ENCODE data around the gene PLBD2. TPM values are rescaled to one million over a fixed set of nuclear protein-coding genes. Genes with fewer than 3 reads are reported as not detected.

Gene PLBD2
- total RNA-seq, 1 experiment from 2014 or later, result 17.1 TPM

DNA sequence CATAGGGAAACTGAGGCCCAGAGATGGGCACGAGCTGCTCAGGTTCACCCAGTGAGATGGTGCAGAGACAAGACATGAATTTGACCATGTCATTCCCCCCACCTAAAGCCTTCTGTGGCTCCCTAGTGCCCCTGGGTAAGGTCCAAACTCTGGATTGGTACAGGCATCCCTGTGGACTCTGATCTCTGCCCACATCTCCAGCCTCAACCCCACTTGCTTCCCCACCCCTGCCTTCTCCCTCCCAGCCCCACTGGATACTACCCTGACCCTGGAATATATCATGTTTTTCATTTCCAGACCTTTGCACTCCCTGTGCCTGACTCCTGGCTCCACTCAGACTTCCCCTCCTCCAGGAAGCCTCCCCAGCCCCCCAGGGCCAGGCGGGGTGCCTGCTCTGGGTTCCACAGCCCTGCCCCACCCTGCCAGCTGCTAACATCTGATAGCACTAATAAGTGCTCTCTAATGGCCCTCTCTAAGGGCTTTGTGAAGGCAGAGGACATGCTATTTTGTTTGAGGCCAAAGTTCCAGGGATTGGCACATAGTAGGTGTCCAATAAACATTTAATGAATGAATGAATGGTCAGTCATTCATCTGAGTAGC lies 62.7 kb downstream of the PLBD2 start:
- DNase-seq (ENCODE audit: low read depth), result no peak

- DNase-seq (ENCODE audit: low read depth), result peak; percentile 94
Measured at GRCh38 chr12:113422030-113422885, 63.9 kb downstream of the PLBD2 start, which contains the start of gene SDSL. Gene SDSL, plus strand, starts transcription at chr12:113422380. Its CDS starts 5,603 bp downstream, at chr12:113427983.

DNA sequence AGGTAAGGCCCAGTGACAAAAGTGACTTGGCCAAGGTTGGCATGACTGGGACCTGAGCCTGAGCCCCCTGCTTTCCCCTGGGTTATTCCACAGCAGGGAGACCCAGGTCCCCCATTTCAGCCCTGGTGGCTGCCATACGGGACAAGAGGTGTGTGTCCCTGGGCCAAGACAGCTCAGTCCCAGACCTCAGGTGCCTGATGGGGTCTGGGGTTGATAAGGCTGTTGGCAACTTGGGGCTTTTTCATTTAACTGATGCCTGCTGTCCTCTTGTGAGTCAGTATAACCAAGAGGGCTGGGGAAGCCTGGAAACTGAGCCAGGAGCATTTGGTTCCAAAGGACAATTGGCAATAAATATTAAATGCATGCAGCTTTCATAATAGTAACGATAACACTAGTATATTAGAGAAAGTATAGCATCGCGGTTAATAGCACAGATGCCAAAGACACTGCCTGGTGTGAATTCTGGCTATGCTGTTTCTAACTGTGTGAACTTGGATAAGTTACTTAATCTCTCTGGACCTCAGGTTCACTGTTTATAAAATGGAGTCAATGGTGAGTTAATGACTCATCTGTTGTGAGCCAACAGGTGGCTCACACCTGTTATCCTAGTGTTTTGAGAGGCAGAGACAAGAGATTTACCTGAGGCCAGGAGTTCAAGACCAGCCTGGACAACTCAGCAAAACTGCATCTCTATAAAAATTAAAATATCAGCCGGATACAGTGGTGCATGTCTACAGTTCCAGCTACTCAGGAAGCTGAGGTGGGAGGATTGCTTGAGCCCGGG lies 64.7 kb downstream of the PLBD2 start:
- DNase-seq (ENCODE audit: low read depth), result no peak

DNA sequence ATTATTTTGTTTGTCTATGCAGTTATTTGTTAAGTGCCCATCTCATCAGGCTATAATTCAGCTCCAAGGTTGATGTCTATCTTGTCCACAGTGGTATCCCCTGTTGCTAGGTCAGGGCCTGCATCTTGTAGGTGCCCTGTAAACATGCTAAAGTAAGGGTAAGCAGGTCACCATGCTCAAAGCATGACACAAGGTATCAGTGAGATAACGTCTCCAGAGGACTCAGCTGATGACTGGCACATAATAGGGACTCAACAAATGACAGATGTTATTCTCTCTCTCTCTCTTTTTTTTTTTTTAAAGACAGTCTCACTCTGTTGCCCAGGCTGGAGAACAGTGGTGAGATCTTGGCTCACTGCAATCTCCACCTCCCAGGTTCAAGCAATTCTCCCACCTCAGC lies 66.1 kb downstream of the PLBD2 start:
- DNase-seq (ENCODE audit: low read depth), result no peak

GRCh38 chr12:113424915-113425823 lies 66.8 kb downstream of the PLBD2 start:
- DNase-seq (ENCODE audit: low read depth), result peak; percentile 35

DNA sequence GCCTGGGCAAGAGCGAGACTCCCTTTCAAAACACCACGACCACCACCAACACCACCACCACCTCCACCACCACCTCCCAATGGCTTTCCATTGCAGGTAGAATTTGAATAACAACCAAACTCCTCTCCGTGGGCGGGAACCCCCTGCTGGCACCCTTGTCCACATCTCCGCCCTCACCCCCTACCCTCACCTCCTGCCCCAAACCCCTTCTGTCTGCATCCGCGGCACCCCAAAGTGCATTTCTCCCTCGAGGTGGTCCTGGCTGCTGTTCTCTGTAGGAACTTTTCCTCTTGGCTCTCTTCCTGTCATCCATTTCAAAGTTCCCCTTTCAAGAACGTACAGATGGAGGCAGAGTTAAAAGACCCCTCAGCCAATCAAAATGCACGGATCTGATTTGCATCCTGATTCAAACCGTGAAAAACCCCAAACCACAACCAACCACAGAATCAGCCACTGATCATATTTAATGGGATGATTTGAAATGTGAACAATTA lies 67.6 kb downstream of the PLBD2 start:
- no peak for DNase-seq (ENCODE audit: low read depth)

DNA sequence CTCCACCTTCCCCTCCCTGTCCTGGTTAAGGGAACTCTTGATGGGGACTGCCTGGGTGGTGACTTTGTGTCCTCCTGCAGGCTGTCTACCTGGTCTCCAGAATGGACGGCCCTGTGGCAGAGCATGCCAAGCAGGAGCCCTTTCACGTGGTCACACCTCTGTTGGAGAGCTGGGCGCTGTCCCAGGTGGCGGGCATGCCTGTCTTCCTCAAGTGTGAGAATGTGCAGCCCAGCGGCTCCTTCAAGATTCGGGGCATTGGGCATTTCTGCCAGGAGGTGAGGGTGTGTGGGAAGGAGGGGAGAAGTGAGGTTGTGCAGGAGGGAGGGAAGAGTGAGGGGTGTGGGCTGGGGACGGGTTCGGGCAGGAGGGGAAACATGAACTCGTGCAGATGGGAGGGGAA lies 69.5 kb downstream of the PLBD2 start:
- no peak for DNase-seq (ENCODE audit: low read depth)

DNA sequence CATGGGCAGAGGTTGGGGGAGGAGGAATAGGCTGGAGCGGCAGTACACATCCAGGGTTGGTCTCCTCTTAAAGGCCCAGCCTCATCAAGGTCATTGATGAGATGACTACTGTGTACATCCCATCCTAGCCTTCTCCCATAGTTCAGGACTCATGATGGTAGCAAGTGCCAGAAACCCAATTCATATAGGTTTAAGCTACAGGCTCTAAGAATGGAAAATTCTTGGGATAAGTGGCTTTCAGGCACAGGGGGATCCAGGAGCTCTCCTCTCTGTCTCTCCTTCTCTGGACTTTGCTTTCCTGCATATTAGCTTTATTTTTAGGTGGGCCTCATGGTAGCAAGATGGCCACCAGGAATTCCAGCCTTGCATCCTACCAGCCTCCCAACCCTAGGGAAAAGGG lies 70.1 kb downstream of the PLBD2 start:
- DNase-seq (ENCODE audit: low read depth), result no peak

GRCh38 chr12:113432986-113433385 lies 74.6 kb downstream of the PLBD2 start:
- DNase-seq (ENCODE audit: low read depth), result no peak

DNA sequence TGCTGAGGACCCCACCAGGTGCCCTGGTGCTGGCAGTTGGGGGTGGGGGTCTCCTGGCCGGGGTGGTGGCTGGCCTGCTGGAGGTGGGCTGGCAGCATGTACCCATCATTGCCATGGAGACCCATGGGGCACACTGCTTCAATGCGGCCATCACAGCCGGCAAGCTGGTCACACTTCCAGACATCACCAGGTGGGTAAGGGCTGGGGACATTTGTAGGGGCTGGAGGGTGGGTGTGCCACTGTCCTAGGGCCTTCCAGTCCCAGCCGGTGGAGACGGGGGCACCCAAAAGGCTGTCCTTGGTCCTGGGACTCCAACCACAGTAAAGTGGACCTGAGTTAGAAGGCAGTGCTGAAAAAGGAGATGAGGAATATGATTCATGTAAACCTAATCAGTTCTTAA lies 77.0 kb downstream of the PLBD2 start:
- no peak for DNase-seq (ENCODE audit: low read depth)

DNA sequence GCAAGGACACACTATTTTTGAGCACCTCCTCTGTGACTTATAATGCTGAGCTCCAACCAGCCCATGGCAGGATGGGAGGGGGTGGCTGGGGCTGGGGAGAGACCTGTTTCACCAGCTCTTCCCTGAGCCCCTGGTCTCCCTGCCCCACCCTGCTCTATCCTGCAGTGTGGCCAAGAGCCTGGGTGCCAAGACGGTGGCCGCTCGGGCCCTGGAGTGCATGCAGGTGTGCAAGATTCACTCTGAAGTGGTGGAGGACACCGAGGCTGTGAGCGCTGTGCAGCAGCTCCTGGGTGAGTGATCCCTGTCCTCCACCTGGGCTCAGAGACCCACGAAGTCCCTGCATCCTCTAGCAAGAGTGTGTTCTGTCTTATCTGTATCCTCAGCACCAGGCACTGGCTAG lies 78.2 kb downstream of the PLBD2 start:
- no peak for DNase-seq (ENCODE audit: low read depth)

DNA sequence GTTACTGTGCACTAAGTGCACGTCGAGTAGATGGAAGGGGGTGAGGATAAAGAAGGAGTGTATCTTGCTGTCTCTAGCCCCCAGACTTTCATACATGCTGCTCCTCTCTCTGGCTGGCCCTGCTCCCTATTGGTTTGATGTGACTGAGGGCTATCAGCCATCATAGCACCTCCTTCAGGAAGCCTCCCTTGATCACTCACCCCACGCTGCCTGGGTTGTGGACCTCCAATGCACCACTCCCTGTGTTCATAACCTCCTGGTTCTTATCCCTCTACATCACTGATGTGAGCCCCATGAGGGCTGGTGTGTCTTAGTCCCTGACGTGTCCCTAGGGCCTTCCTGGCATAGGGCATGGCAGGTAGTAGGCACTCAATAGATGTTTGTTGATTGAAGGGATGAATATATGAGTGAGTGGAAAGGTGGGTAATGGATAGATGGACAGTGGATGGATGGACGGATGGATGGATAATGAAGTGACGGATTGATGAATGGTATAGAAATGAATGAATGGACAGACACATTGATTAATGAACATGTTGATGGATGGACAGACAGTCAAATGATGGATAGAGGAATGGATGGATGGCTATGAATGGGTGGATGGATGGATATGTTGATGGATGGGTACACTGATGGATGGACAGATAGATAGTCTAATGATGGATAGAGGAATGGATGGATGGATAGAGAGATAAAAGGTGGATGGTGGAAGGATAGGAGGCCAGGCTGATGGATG lies 78.8 kb downstream of the PLBD2 start:
- DNase-seq (ENCODE audit: low read depth), result no peak

- DNase-seq (ENCODE audit: low read depth), result no peak
Measured at GRCh38 chr12:113437729-113438100, 79.3 kb downstream of the PLBD2 start.

GRCh38 chr12:113438523-113439300 lies 80.3 kb downstream of the PLBD2 start:
- DNase-seq (ENCODE audit: low read depth), result no peak

GRCh38 chr12:113439301-113439597 lies 80.9 kb downstream of the PLBD2 start:
- DNase-seq (ENCODE audit: low read depth), result no peak

DNA sequence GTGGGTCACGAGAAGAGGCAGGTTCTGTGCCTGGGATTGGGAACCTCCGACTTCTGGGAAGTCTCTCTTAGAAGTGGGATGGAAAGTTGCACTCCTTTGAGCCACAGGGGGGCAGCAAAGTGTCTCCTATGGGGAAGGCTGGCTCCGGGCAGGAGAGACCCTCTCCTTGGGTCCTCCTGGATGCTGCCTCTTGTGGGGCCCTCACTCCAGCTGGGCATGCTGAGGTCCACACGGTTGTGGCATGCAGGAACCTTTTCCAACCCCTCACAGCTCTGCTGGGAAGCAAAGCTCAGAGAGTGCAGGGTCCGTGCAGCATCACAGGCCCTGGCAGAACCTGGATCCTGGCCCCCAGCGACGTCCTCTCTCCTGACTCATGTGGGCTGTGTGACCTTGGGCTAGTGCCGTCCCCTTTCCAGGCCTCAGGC lies 81.2 kb downstream of the PLBD2 start:
- peak; percentile 16 for DNase-seq (ENCODE audit: low read depth)

- no peak for DNase-seq (ENCODE audit: low read depth)
Measured at GRCh38 chr12:113440336-113440735, 81.9 kb downstream of the PLBD2 start.

Measured in RPMI7951 (cell line).